Stimulated activated CD8-positive, alpha-beta memory T cell treated with anti-CD3 and anti-CD28 coated beads, Interleukin-12 subunit alpha, Interleukin-12 subunit beta, amount 100 ng/mL, for 24 hours (primary cell): ENCODE measurements around the gene SGMS2.
A peak's percentile ranks its signal among the peaks of the same experiment; 100 is the strongest.
"Not testable (repeated sequence)": the region's sequence is repeated elsewhere in the genome, so short reads cannot be mapped to it uniquely, and the experiment has no call there.

Experiments used
- DNase-seq: peaks from one replicate; pipeline ENCODE4 v3.0.0-alpha.2; 2020; ENCODE audit errors: extremely low read depth

SGMS2 gene

DNA sequence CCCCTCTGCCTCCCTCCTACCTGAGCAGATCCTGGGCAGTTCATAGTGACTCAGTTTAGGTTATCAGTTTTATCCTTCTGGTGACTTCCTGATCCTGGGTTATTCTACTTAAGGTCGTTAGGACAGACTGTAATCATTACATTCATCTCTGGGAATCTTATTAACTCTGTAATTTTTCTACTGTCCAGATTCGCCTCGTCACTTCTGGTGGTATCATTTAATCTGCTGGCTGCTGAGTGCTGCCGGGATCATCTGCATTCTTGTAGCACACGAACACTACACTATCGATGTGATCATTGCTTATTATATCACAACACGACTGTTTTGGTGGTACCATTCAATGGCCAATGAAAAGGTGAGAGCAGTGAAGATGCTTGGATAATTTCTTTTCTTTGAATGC, 83.6 kb downstream of the SGMS2 start:
- DNase-seq, result no peak

DNA sequence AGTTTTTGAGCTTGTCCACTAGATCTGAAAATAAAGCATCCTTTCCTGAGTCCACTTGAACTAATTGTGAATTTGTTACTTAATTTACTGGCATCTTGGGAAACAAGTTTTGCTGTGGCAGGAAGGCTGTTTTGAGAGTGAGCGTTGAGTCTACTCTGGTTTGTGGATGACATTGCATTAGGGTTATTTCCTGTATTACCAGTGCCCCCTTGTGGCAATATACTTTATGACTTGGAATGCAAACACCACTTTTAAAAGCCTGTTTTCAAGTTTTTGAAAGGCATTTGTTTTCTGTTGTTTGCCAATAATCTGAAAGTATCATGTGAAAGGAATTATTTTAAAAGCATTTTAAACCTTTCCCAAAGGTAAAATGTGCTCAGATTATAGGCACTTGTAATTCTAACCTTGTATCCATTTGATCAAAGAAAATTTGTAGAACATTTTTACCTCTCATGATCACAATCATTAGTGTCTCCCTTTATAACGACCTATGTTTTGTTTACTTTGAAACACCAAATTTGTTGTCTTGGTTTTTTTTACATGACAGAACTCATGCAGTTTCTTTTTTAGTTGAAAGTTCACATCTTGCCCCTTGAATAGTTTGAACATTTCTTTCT, 88.7 kb downstream of the SGMS2 start:
- DNase-seq, result no peak

DNA sequence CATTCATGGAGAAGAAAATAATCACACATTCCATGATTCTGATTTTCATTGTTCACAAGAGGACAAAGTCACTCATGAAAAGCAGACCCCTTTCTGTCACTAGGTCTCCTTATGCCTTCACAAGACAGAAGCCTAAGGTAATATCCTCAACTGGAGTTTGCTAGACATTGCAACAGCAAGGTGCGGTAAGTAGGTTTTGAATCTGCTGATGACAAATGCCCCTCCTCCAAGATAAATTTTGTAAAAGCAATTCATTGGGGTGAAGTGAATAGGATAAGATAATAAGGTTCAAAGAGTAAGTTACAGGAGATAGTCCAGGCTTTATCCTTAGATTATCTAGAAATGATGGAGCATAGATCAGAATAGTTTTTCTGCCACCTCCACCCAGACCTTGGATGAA, 90.5 kb downstream of the SGMS2 start:
- no peak for DNase-seq

DNA sequence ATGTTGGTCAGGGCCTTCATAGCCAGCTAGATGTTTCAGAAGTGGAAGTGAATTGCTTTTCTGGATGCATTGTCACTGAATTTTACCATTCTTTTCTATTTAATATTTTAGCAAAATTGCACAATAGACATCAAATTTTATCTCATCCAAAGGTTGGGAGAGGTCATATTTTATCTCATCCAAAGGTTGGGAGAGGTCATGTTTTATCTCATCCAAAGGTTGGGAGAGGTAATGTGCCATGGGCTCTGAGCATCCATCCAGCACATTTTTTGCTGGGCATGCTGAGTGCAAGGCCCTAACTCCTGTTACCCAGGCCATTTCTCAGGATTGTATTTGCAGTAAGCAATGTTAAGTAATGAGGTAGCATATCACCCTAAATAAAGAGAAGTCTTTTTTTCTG, 91.9 kb downstream of the SGMS2 start:
- no peak for DNase-seq

DNA sequence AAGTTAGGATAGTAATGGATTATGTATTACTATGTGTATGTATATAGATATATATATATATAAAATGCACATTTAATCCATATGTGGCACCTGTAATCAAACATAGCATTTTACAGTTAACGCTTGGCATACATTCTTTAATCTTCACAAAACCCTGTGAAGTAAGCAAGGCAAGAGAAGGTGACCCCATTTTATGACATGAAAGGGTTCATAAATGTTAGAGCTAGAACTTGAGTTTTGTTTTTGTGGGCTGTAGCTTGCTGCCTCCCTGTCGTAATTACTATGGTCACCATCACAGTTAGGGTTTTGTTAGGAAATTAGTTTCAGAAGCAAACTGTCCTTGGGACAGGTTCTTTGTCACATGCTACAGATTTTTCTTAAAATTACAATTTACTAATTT, 92.8 kb downstream of the SGMS2 start:
- no peak for DNase-seq

DNA sequence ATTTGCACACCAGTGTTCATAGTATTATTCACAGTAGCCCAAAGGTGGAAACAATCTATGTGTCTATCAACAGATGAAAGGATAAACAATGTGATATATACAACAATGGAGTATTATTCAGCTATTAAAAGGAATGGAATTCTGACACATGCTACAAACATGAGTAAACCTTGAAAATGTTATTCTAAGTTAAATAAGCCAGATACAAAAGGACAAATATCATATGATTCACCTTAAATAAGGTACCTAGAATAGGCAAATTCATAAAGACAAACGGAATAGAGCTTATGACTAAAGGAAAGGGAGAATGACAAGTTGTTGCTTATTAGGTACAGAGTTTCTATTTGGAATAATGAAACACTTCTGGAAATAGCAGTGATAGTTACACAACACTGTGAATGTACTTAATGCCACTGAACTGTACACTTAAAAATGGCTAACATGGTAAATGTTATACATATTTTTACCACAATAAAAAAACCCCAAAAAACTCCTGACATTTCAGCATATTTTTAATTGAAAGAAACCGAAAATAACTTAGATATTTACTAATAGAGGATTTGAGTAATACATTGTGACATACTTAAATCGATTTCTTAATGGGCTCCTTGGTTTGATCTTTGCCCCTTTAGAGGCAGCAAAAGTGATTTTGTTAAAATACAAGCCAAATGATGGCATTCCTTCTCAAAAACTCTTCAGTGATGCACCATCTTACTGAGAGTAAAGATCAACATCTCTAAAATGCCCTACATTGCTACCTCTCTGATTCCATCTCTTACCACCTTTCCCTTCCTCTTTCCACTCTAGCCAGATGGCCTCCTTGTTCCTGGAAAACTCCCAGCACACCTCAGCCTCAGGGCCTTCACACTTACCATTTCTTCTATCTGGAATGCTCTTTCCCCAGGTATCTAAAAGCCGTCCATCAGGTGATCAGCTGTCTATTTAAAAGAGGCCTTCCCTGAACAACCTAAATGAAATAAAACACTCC, 98.0 kb downstream of the SGMS2 start:
- DNase-seq, result no peak

DNA sequence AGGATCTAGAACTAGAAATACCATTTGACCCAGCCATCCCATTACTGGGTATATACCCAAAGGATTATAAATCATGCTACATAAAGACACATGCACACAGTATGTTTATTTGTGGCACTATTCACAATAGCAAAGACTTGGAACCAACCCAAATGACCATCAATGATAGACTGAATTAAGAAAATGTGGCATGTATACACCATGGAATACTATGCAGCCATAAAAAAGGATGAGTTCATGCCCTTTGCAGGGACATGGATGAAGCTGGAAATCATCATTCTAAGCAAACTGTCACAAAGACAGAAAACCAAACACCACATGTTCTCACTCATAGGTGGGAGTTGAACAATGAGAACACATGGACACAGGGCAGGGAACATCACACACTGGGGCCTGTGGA, 101.0 kb downstream of the SGMS2 start:
- DNase-seq, result not testable (repeated sequence)

DNA sequence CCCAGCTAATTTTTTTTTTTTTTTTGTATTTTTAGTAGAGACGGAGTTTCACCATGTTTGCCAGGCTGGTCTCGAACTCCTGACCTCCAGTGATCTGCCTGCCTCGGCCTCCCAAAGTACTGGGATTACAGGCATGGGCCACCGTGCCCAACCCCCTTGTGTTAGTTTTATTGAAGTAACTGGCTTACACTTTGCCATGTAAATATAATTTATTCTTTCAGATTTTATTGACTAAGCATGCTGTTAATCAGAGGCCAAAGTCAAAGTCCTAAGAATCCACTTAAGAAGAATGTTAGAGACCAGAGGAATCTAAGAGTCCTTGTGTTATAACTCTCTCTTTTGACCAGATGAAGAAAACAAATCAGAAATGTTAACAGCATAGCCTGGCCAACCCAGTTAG, 102.1 kb downstream of the SGMS2 start:
- DNase-seq, result not testable (repeated sequence)

DNA sequence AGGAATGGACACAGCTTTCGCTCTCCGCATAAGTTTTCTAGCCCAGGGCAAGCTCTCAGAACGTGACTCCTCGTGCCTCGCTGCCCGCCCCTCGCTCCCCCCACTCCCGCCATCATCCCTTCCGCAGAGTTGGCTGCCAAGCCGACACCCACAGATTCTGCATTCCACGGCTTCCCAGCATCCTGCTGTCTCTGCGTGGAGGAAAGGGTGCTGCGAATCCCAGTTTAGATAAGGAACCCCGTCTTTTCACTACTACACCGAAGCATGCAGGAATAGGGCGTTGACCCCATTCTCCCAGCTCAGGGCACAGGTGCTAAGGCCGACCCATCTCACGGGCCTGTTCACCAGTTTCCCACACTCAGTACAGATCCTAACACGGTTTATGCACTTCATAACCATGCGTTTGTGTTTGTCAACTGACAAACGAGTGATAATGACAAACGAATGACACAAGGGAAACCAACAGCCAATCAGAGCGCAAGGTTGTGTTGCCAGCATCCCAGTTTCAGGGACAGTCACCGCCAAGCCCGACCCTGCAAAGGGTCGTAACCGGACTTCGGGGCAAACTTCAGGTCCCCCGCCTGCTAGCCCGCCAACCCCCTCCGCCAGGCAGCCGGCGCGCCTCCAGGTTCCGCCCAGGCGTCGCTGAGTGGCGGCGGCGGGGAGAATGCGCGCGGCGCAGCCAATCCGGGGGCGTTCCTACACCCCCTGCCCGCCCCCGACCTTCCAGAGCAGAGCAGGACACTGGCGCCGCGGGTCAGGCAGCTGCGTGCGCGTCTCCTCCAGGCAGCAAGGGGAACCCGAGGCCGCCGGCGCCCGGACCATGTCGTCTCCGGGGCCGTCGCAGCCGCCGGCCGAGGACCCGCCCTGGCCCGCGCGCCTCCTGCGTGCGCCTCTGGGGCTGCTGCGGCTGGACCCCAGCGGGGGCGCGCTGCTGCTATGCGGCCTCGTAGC, 106.4 kb downstream of the SGMS2 start, which contains the start of gene CYP2U1:
Gene CYP2U1, plus strand, starts transcription at position 729 of the 954 bp plus-strand sequence. Its CDS starts 95 bp downstream, at position 824.
- peak; percentile 47 for DNase-seq

DNA sequence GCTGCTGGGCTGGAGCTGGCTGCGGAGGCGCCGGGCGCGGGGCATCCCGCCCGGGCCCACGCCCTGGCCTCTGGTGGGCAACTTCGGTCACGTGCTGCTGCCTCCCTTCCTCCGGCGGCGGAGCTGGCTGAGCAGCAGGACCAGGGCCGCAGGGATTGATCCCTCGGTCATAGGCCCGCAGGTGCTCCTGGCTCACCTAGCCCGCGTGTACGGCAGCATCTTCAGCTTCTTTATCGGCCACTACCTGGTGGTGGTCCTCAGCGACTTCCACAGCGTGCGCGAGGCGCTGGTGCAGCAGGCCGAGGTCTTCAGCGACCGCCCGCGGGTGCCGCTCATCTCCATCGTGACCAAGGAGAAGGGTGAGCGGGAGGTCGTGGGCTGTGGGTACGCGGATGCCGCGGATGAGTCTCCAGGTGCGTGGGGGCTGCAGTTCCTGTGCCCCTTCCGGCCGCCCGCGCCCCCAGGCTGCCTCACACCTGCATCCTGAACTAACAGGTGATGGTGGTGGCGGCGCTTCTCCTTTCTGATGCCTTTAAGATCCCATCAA, 107.1 kb downstream of the SGMS2 start:
- DNase-seq, result no peak

DNA sequence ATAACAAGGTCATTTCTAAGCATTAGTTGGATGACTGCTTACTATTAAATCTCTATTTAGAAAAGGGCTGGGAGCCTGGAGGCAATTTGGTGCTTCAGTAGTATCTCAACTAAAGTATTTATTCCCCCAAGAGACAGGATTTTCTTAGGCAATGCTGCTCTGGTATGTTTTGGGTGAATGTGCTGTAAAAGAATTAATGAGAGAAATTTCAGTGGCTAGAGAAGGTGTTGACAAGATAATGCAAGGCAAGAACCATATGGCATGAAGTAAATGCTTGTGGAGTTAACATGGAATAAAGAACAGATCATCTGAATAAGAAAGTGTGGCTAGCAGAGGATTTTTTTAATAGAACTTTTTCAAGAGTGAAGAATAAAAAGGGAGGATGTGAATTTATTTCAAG, 110.5 kb downstream of the SGMS2 start:
- DNase-seq, result no peak

DNA sequence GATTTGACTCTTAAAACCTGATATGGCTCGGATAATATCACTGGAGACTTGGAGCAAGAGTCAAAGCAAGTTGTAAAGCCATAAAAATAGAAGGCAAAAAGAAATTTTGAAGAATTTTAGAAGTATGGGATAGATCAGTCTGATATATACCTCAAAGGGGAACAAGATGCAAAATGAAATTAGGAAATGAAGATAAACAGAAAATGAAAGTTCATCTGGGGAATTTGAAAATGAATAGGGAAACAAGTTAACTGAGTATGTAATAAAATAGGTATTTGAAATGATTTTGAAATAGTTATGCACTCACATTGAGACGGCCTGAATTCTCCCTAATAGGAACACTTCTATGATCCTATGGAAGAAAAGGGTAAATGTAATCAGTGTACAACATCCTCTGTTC, 112.3 kb downstream of the SGMS2 start:
- DNase-seq, result no peak

DNA sequence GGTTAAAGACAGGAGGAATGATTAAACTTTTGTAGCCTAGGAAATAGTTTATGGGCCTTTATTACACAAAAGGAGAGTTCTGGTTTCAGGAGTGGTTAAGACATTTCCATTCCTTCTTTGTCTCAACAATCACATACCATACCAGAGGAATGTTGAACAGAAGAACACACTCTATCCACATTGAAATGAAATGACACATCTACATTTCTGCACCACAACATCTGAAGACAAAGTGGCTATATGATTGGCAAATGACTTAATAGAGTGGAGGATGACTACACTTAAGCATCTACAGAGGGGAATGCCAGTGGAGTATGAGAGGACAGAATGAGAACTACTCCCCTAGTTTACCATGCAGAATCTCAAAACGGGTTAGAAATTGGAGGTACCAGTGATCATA, 114.6 kb downstream of the SGMS2 start:
- no peak for DNase-seq

DNA sequence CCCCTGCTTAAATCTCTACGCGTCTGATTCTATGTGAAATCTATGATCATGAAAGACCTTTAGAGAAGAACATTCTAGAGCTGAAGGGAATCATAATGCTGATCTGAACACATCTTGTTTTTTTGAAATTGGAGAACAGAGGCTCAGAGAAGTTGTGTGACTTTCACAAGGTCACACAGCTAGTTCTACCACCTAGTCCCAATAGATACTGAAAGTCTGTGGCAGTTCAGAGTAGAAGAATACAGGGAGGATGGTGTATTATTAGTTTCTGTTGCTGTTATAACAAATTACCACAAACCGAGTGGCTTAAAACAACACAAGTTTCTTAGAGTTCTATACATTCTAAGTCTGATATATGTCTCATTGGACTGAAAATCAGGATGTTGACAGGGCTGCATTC, 121.1 kb downstream of the SGMS2 start:
- no peak for DNase-seq

DNA sequence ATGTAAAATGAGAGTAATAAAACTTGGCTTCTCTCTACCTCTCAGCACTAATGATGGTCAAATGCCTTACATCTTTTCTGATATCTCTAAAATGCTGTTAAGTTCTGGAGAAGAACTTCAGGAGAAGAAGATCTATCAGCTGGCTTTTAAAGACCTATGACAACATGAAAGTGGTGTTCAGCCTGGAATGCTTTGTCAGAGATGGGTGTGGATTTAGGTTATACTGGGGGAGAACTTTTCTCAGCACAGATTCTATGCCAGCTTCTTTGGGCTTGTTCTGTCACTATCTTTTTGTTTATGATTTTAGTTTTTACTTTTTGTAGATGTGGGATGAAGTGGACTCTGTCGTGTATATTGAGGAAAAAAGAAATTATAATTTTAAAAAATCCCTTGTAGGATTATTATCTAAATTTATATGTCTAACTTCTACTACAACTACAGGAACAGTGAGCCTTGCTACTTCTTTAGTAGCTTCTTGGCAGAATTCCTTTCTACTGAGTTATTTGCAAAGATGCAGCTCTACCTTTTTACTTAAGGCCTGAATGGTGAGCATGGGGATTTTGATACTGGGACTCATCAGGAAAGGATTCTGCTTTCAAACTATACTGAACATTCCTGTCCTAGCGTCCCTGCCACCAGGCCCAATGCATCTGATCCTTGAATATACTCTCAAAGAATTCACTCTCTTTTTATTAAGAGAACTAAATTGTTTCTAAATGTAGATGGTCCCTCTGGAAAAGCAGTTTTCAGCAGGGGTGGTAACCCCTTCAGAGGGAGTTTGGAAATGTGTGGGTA, 126.2 kb downstream of the SGMS2 start:
- no peak for DNase-seq

DNA sequence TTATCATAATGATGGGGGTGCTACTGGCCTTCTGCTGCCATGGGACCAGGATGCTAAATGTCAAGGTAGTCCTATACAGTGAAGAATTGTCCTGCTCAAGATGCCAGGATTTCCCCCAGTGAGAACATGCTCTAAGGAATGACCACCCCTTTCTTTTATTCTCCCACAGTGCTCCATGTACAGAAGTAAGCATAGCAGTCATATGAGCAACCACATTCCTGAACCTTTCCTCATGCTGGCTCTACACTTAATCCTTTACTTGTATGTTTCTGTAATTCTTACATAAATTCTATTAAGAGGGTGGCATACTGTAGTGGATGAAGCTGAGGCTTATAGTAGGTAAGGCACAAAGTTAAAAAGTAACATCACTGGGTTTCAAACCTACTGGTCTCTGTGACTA, 126.8 kb downstream of the SGMS2 start:
- DNase-seq, result no peak

DNA sequence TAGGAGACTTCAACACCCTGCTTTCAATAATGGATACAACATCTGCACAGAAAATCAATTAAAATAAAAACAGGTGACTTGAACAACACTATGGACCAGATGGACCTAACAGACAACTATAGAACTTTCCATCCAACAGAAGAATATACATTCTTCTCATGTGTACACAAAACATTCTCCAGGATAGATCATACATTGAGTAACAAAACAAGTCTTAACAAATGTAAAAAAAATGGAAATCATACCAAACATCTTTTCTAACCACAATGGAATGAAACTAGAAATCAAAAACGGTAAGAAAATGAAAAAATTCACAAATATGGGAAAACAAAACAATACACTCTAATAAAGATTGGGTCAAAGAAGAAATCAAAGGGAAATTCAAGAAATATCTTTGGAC, 131.3 kb downstream of the SGMS2 start:
- DNase-seq, result no peak
